Uterus (tissue), 2 donors: ENCODE measurements around the gene FXYD4.

Source experiments
- CTCF ChIP-seq, 4 experiments: fragments of 200-600 bp in 2 of 4; fragments of 450-650 bp in 2 of 4; sonication (generic) in 2 of 4; IDR thresholded peaks; one replicate each; pipeline ENCODE4 v1.5.1; 2016 to 2019; ENCODE audit warnings: antibody characterized with exemption in 4 of 4, mild to moderate bottlenecking in 2 of 4, moderate library complexity in 1 of 4
- POLR2A ChIP-seq, 2 donors: fragments of 450-650 bp; IDR thresholded peaks; one replicate each; pipeline ENCODE4 v1.6.1; 2016; ENCODE audit warnings: antibody characterized with exemption in 2 of 2, mild to moderate bottlenecking in 1 of 2, moderate library complexity in 1 of 2

DNA sequence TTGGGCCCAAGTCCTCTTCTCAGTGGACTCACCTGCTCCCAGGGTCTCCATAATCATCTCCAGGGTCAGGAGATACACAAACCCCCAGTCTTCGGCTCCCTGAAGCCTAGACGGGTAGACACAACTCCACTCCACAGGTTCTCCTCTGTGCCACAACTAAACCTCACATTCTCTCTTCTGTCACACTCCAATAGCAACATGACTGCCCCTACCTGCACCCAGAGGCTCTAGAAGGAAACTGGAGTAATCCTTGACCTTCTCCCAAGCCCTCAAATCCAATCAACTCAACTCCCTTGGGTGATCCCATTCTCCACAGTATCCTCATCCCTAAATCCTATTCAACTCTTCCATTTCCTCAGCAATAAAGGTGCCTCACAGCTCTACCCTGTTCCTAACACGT lies 21.3 kb downstream of the FXYD4 start:
- no peak for TF ChIP-seq POLR2A (IDR thresholded peaks at IDR 0.05)
- TF ChIP-seq CTCF (IDR thresholded peaks at IDR 0.05), result no peak
